CD4-positive, alpha-beta memory T cell (primary cell): ENCODE measurements around the gene PLIN4. TPM values are rescaled to one million over a fixed set of nuclear protein-coding genes. Genes with fewer than 3 reads are reported as not detected.
A peak's percentile ranks its signal among the peaks of the same experiment; 100 is the strongest.

Experiments
- CTCF ChIA-PET: fragments of 350-600 bp; sonication (Branson Sonifier 250); formaldehyde crosslinking; loops from one replicate; lab custom pipeline; 2021; ENCODE audit warnings: inconsistent platforms; ENCODE audit not compliant: partially characterized antibody; lab: Charles Lee
- POLR2A ChIA-PET: fragments of 350-600 bp; sonication (Branson Sonifier 250); formaldehyde crosslinking; loops from one replicate; lab custom pipeline; 2021; ENCODE audit not compliant: partially characterized antibody; lab: Charles Lee
- DNase-seq, 5 donors: peaks; one replicate each; pipeline versions ENCODE4 v3.0.0 to v3.0.0-alpha.2; 2020 to 2022; ENCODE audit warnings: mixed read lengths in 1 of 5
- H3K27ac ChIP-seq: one replicate; pipeline ENCODE4 v1.7.0; 2013; ENCODE audit warnings: low read depth, low read length
- H3K27me3 ChIP-seq: 2 replicates; pipeline ENCODE4 v1.7.0; 2013; ENCODE audit warnings: mild to moderate bottlenecking, low read length, moderate library complexity; ENCODE audit not compliant: insufficient read depth
- H3K36me3 ChIP-seq: 2 replicates; pipeline ENCODE4 v1.7.0; 2013; ENCODE audit warnings: mild to moderate bottlenecking, low read length, moderate library complexity; ENCODE audit not compliant: insufficient read depth
- H3K4me1 ChIP-seq: 2 replicates; pipeline ENCODE4 v1.7.0; 2013; ENCODE audit warnings: mild to moderate bottlenecking, low read length, moderate library complexity; ENCODE audit not compliant: insufficient read depth
- H3K4me3 ChIP-seq, 2 donors: one replicate each; pipeline ENCODE4 v1.7.0; 2013; ENCODE audit warnings: low read length in 2 of 2, mild to moderate bottlenecking in 1 of 2
- H3K9me3 ChIP-seq, 2 donors: one replicate each; pipeline ENCODE4 v1.7.0; 2013; ENCODE audit warnings: low read length in 2 of 2, control low read depth in 1 of 2; ENCODE audit not compliant: control insufficient read depth in 1 of 2
- H3K27ac Mint-ChIP-seq, 7 donors: one replicate each; pipeline ENCODE4 v1.8.0; 2020 to 2021; ENCODE audit warnings: mixed read lengths in 7 of 7, mild to moderate bottlenecking in 6 of 7, inconsistent platforms in 3 of 7, moderate library complexity in 3 of 7
- H3K27me3 Mint-ChIP-seq, 2 donors: one replicate each; pipeline ENCODE4 v1.8.0; 2020 to 2021; ENCODE audit warnings: mixed read lengths in 2 of 2
- H3K36me3 Mint-ChIP-seq, 2 donors: one replicate each; pipeline ENCODE4 v1.8.0; 2020 to 2021; ENCODE audit warnings: mixed read lengths in 2 of 2, inconsistent platforms in 1 of 2, mild to moderate bottlenecking in 1 of 2
- H3K4me1 Mint-ChIP-seq, 4 donors: one replicate each; pipeline ENCODE4 v1.8.0; 2020 to 2021; ENCODE audit warnings: mixed read lengths in 4 of 4, mild to moderate bottlenecking in 1 of 4
- H3K4me3 Mint-ChIP-seq, 8 donors: one replicate each; pipeline ENCODE4 v1.8.0; 2020 to 2021; ENCODE audit warnings: mixed read lengths in 8 of 8, mild to moderate bottlenecking in 7 of 8, moderate library complexity in 6 of 8, inconsistent platforms in 3 of 8
- H3K9me3 Mint-ChIP-seq, 8 donors: one replicate each; pipeline ENCODE4 v1.8.0; 2020 to 2021; ENCODE audit warnings: mixed read lengths in 8 of 8, mild to moderate bottlenecking in 5 of 8, inconsistent platforms in 3 of 8, moderate library complexity in 1 of 8
- intact Hi-C: fragments of 100-400 bp; cut with micrococcal nuclease; formaldehyde crosslinking; loops from one replicate; pipeline ENCODE4 v1.15.1; 2023
- polyA plus RNA-seq, 2 donors: library from polyadenylated mRNA; unstranded; fragments of 300-500 nt; fragmentation: Illumina TruSeq; gene quantifications; one replicate each; pipeline ENCODE4 v1.2.3, GENCODE V29; 2021
- total RNA-seq, 2 experiments: library from RNA; stranded (reverse); gene quantifications; one replicate each; pipeline ENCODE4 v1.2.3, GENCODE V29; 2021

The PLIN4 gene
- total and polyA plus RNA-seq, 4 experiments from 2014 or later = 0.14 to 0.22 (median 0.17) TPM; not detected in 1

GRCh38 chr19:4510435-4511255 is 7.6 kb downstream of the PLIN4 start:
- Histone ChIP-seq H3K27ac (no peak overlapping the region), H3K27me3 (no peaks in the 10 kb centered on the region), H3K9me3 (no peaks in the 10 kb centered on the region), H3K36me3 (no peaks in the 10 kb centered on the region), H3K4me3 (no peak overlapping the region), H3K4me1 (no peaks in the 10 kb centered on the region)
- Mint-ChIP-seq H3K4me1 (no peaks in the 10 kb centered on the region), H3K9me3 (peaks cover 0 to 2% (median 0%) of the 10 kb centered on the region in 8 donors), H3K27me3 (no peaks in the 10 kb centered on the region), H3K27ac (no peak overlapping the region), H3K36me3 (peaks cover 0 to 5% of the 10 kb centered on the region in 2 donors), H3K4me3 (no peak overlapping the region)
- POLR2A ChIA-PET = no interaction called here
- CTCF ChIA-PET = no interaction called here
- DNase-seq = no peak
- intact Hi-C loops = no loop called here

DNA sequence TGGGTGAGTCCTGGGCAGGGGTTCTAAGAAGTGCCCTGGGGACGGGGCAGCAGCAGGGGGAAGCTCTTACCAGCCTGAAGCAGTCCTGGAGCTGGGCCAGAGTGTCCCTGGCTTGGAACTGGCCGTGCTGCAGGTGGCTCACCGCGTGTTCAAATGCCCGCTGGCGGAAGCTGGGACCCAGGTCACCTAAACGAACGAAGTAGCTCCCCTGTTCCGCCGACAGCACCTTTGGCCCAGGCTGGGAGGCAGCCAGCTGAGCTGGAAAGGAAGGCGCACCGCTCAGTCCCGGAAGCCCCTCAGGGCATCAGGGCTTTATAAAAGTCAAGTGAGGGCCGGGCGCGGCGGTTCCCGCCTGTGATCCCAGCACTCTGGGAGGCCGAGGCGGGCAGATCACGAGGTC is 9.6 kb downstream of the PLIN4 start:
- Mint-ChIP-seq H3K4me3 (no peak overlapping the region), H3K27me3 (no peaks in the 10 kb centered on the region), H3K27ac (peak overlapping the region in 1 of 7 donors; percentile 31), H3K4me1 (no peaks in the 10 kb centered on the region), H3K36me3 (peaks cover 0 to 5% of the 10 kb centered on the region in 2 donors), H3K9me3 (peaks cover 0 to 2% (median 0%) of the 10 kb centered on the region in 8 donors)
- intact Hi-C loops = no loop called here
- DNase-seq = no peak
- Histone ChIP-seq H3K9me3 (no peaks in the 10 kb centered on the region), H3K4me3 (no peak overlapping the region), H3K27me3 (no peaks in the 10 kb centered on the region), H3K36me3 (no peaks in the 10 kb centered on the region), H3K4me1 (no peaks in the 10 kb centered on the region), H3K27ac (no peak overlapping the region)
- ChIA-PET POLR2A (interaction anchor here (1.2 kb wide), 1 partner anchor 17 kb away, joined by 3 read pairs; no protein-coding TSS in a partner anchor), CTCF (interaction anchor here (1.1 kb wide), 1 partner anchor 18 kb away, joined by 3 read pairs; no protein-coding TSS in a partner anchor)

GRCh38 chr19:4507804-4508203 is 10.5 kb downstream of the PLIN4 start:
- H3K27me3 ChIP-seq = no peaks in the 10 kb centered on the region
- CTCF ChIA-PET = no interaction called here

GRCh38 chr19:4507150-4507452 is 11.2 kb downstream of the PLIN4 start:
- peaks cover 0 to 5% of the 10 kb centered on the region in 2 donors for H3K36me3 Mint-ChIP-seq
- Histone ChIP-seq H3K27me3 (no peaks in the 10 kb centered on the region), H3K27ac (no peak overlapping the region), H3K9me3 (no peaks in the 10 kb centered on the region), H3K4me1 (no peaks in the 10 kb centered on the region), H3K4me3 (no peak overlapping the region), H3K36me3 (no peaks in the 10 kb centered on the region)
- POLR2A ChIA-PET = no interaction called here
- no peak overlapping the region for H3K4me3 Mint-ChIP-seq
- H3K27ac Mint-ChIP-seq = no peak overlapping the region
- DNase-seq = no peak
- H3K9me3 Mint-ChIP-seq = peaks cover 0 to 2% (median 0%) of the 10 kb centered on the region in 8 donors
- no peaks in the 10 kb centered on the region for H3K27me3 Mint-ChIP-seq
- CTCF ChIA-PET = no interaction called here
- no peaks in the 10 kb centered on the region for H3K4me1 Mint-ChIP-seq
- intact Hi-C loops = no loop called here

More at GRCh38 chr19:4507804-4508203, 10.5 kb downstream of the PLIN4 start:
- H3K4me1 ChIP-seq = no peaks in the 10 kb centered on the region
- no peak overlapping the region for H3K4me3 ChIP-seq
- Mint-ChIP-seq H3K4me1 (no peaks in the 10 kb centered on the region), H3K36me3 (peaks cover 0 to 5% of the 10 kb centered on the region in 2 donors), H3K27me3 (no peaks in the 10 kb centered on the region), H3K9me3 (peaks cover 0 to 2% (median 0%) of the 10 kb centered on the region in 8 donors), H3K4me3 (no peak overlapping the region), H3K27ac (no peak overlapping the region)
- intact Hi-C loops = no loop called here
- H3K36me3 ChIP-seq = no peaks in the 10 kb centered on the region
- no peak overlapping the region for H3K27ac ChIP-seq
- DNase-seq = no peak
- H3K9me3 ChIP-seq = no peaks in the 10 kb centered on the region
- POLR2A ChIA-PET = no interaction called here

DNA sequence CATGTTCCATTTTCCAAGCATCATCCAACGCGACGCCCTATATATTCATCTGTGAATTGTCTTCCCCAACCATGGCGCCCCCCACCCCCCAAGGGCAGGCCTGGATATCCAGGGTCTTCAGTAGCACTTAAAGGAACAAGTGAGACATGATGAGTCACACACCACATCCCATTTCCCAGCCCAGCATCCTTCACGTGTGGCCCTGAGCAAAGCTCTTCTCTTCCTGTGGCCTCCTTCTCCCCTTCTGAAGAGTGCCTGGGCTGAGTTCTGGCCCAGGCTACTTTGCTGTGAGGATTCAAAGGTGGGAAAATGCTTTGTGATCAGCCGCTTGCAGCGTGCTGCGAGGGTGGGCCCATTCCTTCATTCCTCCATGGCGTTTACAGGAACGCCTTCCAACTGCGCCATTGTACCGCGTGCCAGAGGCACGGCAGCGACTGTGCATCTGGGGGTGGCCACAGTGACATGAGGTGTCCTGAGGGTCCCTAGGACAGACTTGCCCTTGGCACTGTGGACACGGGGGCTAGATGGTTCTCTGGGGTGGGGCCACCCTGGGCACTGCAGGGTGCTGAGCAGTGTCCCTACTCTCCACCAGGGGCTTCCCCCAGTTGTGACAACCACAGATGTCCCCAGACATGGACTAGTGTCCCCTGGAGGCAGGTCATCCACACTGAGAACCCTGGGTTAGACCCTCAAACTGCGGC is 11.7 kb downstream of the PLIN4 start:
- H3K27me3 ChIP-seq = no peaks in the 10 kb centered on the region
- CTCF ChIA-PET = no interaction called here
- Mint-ChIP-seq H3K4me1 (no peaks in the 10 kb centered on the region), H3K9me3 (peaks cover 0 to 2% (median 0%) of the 10 kb centered on the region in 8 donors), H3K36me3 (peaks cover 0 to 5% of the 10 kb centered on the region in 2 donors), H3K27me3 (no peaks in the 10 kb centered on the region), H3K27ac (peak overlapping the region in 1 of 7 donors; percentile 19), H3K4me3 (no peak overlapping the region)
- intact Hi-C loops = no loop called here
- POLR2A ChIA-PET = no interaction called here
- H3K36me3 ChIP-seq = no peaks in the 10 kb centered on the region
- no peaks in the 10 kb centered on the region for H3K9me3 ChIP-seq
- no peak overlapping the region for H3K4me3 ChIP-seq
- no peak overlapping the region for H3K27ac ChIP-seq
- no peaks in the 10 kb centered on the region for H3K4me1 ChIP-seq
- DNase-seq = no peak

GRCh38 chr19:4505570-4506448 is 12.5 kb downstream of the PLIN4 start:
- Histone ChIP-seq H3K27me3 (no peaks in the 10 kb centered on the region), H3K27ac (no peak overlapping the region), H3K9me3 (no peaks in the 10 kb centered on the region), H3K4me3 (no peak overlapping the region), H3K4me1 (no peaks in the 10 kb centered on the region), H3K36me3 (no peaks in the 10 kb centered on the region)
- Mint-ChIP-seq H3K9me3 (peaks cover 0 to 2% (median 0%) of the 10 kb centered on the region in 8 donors), H3K27ac (peak overlapping the region in 1 of 7 donors; percentile 47), H3K36me3 (peaks cover 2 to 6% of the 10 kb centered on the region in 2 donors), H3K27me3 (no peaks in the 10 kb centered on the region), H3K4me1 (no peaks in the 10 kb centered on the region), H3K4me3 (no peak overlapping the region)
- intact Hi-C loops = no loop called here
- CTCF ChIA-PET = no interaction called here
- POLR2A ChIA-PET = no interaction called here
- DNase-seq = no peak
